GM18508 (cell line): ENCODE results near the gene UCKL1.
"Not testable (repeated sequence)": the region's sequence is repeated elsewhere in the genome, so short reads cannot be mapped to it uniquely, and the experiment has no call there.

Experiments
- ATAC-seq: cut with Tn5 transposase; IDR thresholded peaks from one replicate; pipeline ENCODE4 v1.9.1; 2021; ENCODE audit warnings: moderate number of reproducible peaks; ENCODE audit not compliant: insufficient read depth, unreplicated experiment

The UCKL1 gene

DNA sequence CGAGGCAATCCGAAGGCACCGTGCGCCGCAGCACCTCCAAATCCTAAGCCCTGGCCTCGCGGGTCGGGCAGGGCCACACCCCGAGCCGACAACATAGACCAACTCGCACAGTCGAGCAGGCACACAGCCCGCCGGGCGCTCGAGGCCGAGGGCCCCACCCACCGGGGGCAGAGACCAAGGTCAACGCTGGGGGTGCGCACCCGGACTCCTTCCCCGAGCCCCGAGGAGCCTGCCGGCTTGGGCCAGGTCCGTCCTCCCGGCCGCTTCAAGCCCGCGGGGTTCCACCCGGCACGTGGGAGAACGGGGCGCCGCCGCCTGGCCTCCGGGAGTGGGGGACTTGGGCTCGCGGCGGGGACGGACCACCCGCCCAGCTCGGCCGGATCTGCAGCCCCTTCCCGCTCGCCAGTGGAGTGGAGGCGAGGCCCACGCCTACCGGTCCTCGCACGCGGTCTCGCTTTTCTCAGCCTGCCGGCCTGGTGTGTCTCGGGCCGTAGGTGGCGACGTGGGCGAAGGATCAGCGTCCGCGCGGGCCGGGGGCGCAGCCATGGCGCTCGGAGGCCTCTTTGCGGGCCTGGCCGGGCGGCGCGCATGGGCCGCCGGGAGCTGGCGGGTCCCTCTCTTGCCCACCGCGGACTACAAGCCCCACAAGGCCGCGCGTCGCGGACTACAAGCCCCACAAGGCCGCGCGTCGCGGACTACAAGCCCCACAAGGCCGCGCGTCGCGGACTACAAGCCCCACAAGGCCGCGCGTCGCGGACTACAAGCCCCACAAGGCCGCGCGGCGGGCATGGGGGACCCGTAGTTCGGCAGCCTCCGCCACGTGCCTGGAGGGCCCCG is at the start of gene UCKL1:
TSS of gene UCKL1 (minus strand) at position 590 of the 837 bp plus-strand sequence. CDS start at position 546, 44 bp downstream.
- no peak for ATAC-seq

DNA sequence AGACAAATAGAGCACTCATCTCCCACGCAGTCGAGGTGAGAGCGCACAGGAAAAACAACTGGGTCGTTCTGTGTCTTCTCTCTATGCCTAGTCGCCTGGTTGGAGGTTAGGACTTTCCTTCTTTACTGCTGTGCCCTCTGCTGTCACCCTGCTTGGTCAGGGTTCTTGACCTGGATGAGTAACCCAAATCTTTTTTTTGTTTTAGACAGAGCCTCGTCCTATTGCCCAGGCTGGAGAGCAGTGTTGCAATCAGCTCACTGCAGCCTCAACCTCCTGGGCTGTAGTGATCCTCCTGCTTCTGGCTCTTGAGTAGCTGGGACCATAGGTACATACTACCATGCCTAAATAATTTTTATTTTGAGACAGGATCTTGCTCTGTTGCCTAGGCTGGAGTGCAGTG is 49.2 kb upstream of the UCKL1 start:
- no peak for ATAC-seq

DNA sequence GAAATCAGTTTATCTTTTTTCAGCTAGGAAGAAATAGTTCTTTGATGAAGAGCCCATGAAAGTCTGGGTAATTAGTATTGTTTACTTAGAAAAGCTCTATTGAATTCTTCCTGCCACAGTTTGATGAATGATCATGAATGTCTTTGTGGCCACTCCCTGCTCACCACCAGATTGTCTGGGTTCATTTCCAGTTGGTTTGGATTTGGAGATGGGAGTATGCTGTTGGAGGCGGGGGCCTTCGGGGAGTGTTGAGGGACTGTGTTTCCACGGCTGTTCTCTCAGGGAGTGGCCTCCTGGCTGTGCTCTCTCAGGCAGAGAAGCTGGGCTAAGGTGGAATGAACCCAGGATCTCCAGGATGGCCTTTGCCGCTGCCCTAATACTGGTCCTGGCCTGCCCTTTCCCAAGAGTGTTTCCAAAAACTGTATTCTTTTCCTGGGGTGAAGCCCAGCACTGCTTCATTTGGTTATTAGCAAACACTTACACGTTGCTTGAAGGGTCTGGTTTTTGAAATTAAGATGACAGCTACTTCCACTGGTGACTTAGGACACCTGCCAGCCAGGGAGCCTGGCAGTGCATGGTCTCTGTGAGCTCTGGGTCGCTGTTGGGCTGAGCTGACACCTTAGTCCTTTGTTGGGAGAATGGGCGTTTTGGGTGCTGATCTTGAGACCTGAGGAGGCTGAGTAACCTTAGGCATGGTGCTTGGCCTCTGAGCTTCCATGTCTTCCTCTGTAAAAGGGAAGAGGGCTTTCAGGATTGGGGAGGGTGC is 47.9 kb upstream of the UCKL1 start:
- no peak for ATAC-seq

DNA sequence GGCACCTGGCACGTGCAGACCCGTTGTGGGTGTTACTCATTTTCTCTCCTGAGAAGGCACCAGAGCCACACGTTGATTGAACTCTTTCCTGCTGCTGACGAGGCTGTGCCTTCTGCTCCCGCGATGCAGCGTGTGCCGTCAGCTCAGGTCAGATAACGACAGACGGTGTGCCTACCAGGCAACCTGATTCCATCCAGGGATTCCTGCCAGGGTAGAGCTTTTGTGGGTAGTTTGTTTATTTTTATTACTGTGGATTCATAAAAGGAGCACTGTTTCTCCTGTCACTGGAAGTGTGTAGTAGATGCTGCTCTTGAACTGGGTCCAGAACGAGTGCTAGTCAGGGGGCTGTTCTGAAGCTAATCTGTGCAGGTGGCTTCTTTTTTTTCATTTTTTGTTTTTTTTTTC is 45.4 kb upstream of the UCKL1 start:
- no peak for ATAC-seq

DNA sequence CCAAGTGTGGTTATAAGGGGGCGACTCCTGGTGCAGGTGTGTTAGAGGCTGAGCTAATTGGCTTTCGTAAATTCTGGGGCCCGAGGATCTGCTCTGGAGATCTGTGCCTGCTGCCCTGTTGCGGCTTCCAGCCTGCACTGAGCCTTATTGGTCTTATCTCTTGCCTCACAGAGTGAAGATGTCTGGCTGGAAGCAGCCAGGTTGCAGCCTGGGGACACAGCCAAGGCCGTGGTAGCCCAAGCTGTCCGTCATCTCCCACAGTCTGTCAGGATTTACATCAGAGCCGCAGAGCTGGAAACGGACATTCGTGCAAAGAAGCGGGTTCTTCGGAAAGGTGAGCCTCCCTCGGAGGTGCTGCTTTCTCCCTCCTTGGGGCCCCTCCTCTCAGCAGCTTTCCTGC is 44.7 kb upstream of the UCKL1 start:
- ATAC-seq = no peak

DNA sequence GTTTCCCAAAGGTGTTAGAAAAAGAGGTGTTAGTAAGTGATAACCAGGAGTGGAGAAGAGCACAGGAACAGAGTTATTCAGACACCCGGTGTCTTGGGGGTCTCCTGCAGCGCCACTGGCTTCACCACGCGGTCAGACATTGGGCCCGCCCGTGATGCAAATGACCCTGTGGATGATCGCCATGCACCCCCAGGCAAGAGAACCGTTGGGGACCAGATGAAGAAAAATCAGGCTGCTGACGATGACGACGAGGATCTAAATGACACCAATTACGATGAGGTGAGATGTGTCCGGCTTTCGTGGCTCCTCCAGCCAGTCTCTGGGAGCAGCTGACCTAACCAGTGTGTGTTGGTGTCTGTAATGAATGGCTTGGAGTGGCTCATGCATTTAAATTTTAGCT is 26.7 kb upstream of the UCKL1 start:
- no peak for ATAC-seq

DNA sequence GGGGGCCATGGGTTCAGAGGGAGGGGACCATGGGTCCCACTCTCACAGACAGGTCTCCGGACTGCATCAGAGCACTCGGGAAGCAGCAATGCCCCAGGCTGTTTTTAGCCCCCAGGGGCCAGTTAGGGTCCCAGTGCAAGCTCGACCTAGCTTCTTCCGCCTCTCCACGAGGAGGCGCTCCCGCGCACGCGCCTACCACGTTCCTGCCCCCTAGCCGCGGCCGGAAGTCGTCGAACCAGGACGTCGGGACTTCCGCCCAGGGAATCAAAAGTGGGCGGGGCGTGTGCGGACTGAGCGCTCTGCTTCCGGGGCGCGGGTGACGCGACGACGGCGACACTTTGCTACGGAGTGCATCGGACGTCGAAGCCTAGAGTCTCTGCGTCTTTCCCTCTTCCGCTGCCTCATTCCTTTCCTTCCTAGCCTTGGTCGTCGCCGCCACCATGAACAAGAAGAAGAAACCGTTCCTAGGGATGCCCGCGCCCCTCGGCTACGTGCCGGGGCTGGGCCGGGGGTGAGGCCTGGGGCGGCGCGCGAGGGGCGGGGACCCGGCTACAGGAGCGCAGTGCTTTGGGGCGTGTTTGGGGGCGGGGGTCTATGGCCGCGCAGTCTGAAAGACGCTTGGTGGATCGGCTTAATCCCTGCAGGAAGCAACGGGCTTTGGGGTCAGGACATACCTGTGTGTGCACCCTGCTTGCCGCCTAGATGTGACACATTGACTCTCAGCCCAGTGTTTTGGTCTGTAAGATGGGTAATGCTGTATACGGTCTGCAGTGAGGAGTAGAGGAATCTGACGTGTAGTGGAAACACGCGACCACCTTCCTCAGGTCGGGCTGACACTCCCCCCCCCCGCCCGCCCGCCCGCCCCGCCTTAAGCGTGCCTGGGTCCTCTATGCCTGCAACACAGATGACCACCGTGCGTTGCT is 24.9 kb upstream of the UCKL1 start, which contains the start of gene PRPF6:
TSS of gene PRPF6 (plus strand) at position 327 of the 923 bp plus-strand sequence. CDS start at position 441, 114 bp downstream.
- ATAC-seq = peak; percentile 42

DNA sequence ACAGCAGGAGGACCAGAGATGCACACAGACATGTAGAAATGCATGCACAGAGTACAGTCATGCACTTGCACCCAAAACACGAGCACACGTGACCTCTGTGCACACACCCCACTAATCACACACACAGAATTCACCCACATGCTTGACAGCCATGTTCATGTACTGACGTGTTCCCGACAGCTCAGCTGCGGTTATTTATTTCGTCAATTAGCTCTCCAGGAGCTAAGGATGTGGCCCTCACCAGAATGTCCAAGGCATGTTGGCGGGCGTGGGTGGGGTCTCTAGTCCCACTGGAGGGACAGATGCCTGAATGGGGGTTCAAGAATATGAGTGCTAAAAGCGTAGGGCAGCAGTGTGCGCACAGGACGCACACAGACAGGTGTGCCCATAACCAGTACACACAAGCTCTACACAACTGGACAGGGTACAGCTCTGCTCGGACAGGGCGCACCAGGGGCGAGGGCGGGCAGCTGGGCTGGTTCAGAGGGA is 24.1 kb upstream of the UCKL1 start:
- peak; percentile 13 for ATAC-seq

DNA sequence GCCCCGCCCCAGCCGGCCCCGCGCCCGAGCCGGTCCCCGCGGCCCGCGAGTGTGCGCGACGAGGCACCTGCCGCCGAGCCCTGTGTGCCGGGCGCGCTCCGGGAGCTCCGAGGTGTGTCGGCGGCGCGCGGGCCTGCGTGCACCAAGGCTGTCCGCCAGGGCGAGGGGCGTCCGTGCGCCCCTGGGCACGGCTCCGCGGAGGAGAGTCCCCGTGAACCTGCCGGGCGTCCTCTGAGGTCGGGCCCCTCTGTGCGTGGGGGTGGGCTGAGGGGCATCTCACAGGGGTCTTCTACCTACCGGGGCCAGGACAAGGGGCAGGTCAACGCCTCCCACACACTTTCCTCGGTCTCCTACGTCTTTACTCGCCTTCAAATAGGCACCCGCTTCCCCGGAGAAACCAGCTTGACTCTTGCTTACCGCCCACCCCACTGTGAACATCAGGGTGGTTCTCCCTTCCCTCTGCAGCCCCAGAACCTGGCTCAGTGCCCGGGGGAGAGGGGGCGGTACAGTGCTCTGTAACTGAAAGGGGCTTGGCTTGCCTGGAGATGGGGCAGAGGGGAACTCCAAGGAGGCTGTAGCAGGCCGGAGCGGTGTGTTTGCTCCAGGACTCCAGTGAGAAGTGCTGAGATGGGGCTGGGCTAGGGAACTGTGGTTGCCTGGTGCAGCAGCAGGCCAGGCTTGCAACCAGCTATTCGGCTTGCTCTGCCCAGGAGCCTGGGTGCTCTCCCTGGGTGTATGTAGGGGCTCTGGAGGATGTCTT is 23.5 kb upstream of the UCKL1 start, which contains the start of gene SAMD10:
TSS of gene SAMD10 (minus strand) at position 86 of the 760 bp plus-strand sequence. CDS start 175 bp downstream, outside the sequence.
- ATAC-seq = peak; percentile 13

DNA sequence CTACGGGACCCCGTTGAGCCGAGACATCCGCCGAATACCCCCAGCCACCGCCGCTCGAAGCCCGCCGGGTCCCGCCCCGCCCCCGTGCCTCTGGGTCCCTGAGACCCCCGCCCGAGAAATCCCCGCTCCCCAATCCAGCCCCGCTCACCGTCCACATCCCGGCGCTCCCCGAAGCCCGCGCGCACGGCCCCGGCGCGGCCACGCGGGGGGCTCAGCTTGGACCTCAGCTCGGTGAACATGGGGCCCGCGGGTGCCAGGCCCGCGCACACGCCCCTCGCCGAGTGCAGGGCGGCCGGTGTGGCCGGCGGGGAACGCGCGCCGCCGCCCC is 23.0 kb upstream of the UCKL1 start:
- no peak for ATAC-seq

DNA sequence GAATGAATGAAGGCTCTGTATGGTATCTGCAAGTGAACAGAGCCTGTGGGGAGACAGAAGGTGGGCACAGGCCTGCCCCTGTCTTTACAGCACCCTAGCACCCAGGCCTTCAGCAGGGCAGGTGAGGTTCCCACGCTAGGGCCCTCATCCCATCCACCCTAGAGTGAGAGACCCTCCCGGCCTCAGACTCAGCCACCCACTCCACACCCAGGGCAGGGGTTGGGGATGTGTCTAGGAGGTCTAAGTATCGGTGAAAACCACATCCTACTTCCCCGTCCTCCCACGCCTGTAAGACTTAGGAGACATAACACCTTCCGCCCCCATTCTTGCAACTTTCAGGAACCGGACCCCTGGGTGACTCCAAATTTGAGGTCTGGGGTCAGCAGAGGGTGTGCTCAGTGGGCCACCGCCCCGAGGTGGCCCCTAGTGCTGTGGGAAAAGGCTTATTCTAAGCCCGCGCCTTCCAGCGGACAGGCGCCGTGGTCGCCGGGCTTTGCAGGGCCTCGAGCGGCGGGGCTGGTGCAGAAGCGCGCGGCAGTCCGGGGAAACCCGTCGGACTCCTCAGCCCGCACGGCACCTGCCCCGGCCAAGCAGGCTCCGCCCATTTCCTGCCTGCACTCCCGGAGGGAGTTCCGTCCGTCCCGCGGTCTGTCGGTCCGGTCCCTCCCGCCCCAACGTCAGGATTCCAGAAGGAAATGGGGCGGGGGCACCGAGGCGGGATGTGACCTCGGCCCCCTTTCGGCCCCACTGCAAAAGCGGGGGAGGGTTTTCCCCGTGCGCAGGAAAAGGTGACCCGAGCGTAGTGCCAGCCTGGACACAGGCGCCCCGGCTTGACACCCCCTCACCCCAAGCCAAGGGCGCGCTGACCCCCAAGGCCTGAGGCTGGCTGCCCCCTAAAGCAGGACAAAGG is 22.4 kb upstream of the UCKL1 start:
- no peak for ATAC-seq

DNA sequence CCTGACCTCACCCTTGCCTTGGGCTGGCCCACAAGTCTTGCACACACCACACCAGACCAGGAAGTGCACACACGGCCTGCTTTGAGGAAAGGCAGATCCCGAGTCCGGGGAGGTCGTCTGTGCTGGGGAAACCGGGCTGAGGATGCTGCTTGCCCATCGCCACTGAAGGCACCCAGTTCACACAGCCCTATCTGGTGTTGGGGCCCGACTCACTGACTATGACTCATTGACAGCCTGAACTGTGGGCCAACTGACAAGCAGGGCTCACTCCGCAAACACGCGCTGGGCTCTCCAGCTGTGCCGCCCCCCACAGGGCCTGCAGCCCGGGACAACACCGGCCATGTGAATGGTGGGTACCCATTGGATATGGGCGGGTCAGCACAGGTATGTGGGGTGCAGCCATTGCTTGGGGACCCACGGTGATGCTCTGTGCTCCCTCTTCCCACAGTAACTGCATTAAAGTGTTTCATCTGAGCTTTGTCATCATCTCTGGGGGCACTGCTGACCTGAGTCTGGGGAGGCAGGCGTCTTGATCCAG is 21.6 kb upstream of the UCKL1 start:
- ATAC-seq = no peak

DNA sequence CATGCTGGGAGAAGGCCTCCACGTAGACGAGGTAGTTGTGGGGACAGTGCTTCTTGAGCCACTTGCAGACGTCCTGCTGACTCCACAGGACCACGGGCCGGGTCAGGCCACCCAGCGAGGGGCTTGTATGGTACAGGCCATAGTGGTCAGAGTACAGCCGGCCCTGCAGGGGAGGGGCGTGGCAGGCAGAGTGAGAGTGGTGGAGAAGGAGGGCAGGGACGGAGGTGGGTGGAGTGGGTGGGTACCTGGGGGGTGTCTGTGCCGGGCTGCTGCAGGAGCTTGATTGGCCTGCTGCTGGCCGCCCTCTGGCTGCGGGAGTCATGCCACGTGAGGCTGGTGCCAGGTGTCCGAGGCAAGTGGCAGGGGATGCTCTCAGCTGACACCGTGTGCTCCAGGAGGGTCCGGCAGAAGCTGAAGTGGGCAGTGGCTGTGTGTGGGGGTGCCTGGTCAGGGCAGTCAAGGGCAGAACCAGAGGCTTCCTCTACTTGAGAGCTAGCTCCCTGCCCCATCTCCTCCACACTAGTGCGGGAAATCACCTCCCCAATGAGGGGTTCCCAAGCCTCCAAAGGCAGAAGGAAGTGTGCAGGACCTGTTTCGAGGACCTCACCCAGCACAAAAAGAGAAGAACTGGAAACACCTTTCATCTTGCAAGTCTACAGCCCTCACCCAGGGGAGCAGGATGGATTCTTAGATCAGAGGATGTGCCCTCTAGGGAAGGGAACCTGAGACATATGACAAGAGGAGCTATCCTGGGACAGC is 20.9 kb upstream of the UCKL1 start:
- no peak for ATAC-seq

DNA sequence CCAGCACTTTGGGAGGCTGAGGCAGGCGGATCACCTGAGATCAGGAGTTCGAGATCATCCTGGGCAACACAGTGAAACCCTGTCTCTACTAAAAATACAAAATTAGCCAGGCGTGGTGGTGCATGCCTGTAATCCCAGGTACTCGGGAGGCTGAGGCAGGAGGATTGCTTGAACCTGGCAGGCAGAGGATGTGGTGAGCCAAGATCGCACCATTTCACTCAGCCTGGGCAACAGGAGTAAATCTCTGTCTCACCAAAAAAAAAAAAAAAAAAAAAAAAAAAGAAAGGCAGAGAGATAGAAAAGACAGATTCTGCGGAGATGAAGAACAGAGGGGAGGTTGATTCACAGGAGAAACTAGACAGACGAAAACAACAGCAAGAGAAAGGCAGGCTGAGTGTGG is 20.3 kb upstream of the UCKL1 start:
- not testable (repeated sequence) for ATAC-seq

DNA sequence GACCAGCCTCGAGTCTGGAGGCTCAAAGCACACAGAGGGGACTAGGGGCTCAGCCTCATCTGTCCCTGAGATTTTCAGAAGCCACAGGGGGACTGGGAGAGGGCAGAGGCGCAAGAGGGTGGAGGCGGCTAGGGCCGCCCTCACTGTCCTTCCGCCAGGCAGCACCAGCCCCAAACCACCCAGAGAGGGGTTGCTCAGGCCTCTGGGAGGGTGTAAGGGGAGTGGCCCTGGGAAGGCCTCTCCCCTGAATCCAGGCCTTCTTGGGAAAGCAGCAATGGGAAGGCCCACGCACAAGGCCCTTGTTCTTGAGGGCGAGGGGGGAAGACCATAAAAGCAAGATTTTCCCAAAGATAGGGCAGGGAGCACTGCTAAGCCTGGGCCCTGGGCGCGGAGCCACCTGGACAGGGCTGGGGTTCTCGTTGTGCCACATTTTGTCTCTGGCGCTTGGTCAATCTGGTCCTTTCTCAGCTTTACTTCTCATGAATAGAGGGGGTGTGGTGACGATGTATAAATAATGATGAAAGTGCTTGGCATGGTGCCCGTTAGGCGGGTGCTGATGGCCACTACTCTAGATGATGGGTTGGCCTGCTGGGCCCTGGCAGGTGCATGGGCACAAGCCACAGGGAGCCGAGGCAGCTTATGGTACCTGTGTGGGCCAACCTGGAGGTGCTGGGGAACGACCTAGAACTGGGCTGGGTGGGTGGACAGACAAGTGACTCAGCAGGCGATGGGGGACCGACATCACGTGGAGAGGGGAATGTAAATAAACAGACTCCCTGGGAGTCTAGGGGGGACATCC is 18.4 kb upstream of the UCKL1 start:
- ATAC-seq = no peak

DNA sequence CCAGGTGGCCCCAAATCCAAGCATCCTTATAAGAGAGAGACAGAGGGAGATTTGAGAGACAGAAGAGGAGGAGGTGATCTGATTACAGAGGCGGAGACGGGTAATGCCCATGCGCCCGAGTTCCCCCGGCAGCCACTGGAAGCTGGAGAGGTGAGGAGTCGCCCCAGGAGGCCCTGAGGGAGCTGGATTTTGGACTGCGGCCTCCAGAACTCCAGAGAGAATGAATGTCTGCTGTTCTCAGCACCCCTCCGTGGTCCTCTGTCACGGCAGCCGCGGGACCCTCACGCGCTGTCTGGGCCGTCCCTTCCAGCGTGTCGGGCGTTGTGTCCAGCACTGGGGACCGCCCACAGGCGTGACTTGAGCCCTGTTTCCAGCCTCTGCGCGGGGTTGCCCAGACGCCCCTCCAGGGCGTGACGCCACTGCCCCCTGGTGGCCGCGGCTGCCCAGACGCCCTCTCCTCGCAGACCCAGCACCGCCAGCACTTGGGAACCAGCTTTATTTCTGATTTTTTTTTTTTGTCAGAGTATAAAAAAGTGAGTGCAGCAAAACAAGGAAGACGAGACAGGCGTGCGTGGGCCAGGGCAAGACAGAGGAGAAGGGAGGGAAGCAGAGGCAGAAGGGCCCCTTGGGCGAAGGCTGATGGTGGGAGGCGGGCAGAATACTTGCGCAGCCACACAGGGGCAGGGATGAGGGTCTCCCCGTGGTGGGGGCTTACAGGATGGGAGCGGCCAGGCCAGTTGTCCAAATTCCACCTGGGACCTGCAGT is 17.6 kb upstream of the UCKL1 start:
- no peak for ATAC-seq
